WTC11 (cell line): Measurements from ENCODE around the gene PSEN2.

ENCODE experiments used
- CBFB ChIP-seq: sonication (generic); formaldehyde crosslinking; IDR thresholded peaks from 2 replicates; pipeline ENCODE4 v1.8.1; 2022; ENCODE audit warnings: mild to moderate bottlenecking, low read depth, missing genetic modification reagents
- CREB1 ChIP-seq: sonication (generic); formaldehyde crosslinking; IDR thresholded peaks from 2 replicates; pipeline ENCODE4 v1.8.0; 2023; ENCODE audit warnings: mild to moderate bottlenecking, missing genetic modification reagents
- ESRRA ChIP-seq: sonication (generic); formaldehyde crosslinking; IDR thresholded peaks from 2 replicates; pipeline ENCODE4 v1.8.1; 2022; ENCODE audit warnings: mild to moderate bottlenecking, missing genetic modification reagents, borderline replicate concordance
- IRF2 ChIP-seq: sonication (generic); formaldehyde crosslinking; IDR thresholded peaks from 2 replicates; pipeline ENCODE4 v1.8.0; 2022; ENCODE audit warnings: low read depth, missing genetic modification reagents, borderline replicate concordance
- NFE2L1 ChIP-seq: sonication (generic); formaldehyde crosslinking; IDR thresholded peaks from 2 replicates; pipeline ENCODE4 v1.8.1; 2023; ENCODE audit warnings: missing genetic modification reagents
- SP1 ChIP-seq: sonication (generic); formaldehyde crosslinking; conservative IDR thresholded peaks from 2 replicates; pipeline ENCODE4 v1.8.1; 2022; ENCODE audit warnings: missing genetic modification reagents
- ZNF317 ChIP-seq: sonication (generic); formaldehyde crosslinking; IDR thresholded peaks from 2 replicates; pipeline ENCODE4 v1.8.1; 2023; ENCODE audit warnings: low read depth, mild to moderate bottlenecking, moderate library complexity, missing genetic modification reagents, borderline replicate concordance
- ZNF396 ChIP-seq: fragments of 250-450 bp; sonication (Bioruptor Pico); IDR thresholded peaks from 2 replicates; pipeline ENCODE4 v1.8.0; 2021; ENCODE audit warnings: mild to moderate bottlenecking, moderate library complexity, borderline replicate concordance
- TF ChIP-seq, protein P1 (sequence below): sonication (generic); formaldehyde crosslinking; IDR thresholded peaks from 2 replicates; pipeline ENCODE4 v1.8.1; 2022; ENCODE audit warnings: low read depth, mild to moderate bottlenecking, moderate library complexity, missing genetic modification reagents, borderline replicate concordance
- TF ChIP-seq, protein P2 (sequence below): sonication (generic); formaldehyde crosslinking; IDR thresholded peaks from 2 replicates; pipeline ENCODE4 v1.8.1; 2022; ENCODE audit warnings: mild to moderate bottlenecking, moderate library complexity, missing genetic modification reagents
- TF ChIP-seq, protein P3 (sequence below): fragments of 200-600 bp; IDR thresholded peaks from 2 replicates; pipeline ENCODE4 v1.8.0; 2022; ENCODE audit warnings: antibody characterized with exemption
- TF ChIP-seq, protein P4 (sequence below): sonication (generic); formaldehyde crosslinking; IDR thresholded peaks from 2 replicates; pipeline ENCODE4 v1.8.1; 2023; ENCODE audit warnings: mild to moderate bottlenecking, missing genetic modification reagents
- TF ChIP-seq, protein P5 (sequence below): fragments of 250-450 bp; sonication (Bioruptor Pico); IDR thresholded peaks from 2 replicates; pipeline ENCODE4 v1.9.0; 2021; ENCODE audit warnings: mild to moderate bottlenecking

DNA sequence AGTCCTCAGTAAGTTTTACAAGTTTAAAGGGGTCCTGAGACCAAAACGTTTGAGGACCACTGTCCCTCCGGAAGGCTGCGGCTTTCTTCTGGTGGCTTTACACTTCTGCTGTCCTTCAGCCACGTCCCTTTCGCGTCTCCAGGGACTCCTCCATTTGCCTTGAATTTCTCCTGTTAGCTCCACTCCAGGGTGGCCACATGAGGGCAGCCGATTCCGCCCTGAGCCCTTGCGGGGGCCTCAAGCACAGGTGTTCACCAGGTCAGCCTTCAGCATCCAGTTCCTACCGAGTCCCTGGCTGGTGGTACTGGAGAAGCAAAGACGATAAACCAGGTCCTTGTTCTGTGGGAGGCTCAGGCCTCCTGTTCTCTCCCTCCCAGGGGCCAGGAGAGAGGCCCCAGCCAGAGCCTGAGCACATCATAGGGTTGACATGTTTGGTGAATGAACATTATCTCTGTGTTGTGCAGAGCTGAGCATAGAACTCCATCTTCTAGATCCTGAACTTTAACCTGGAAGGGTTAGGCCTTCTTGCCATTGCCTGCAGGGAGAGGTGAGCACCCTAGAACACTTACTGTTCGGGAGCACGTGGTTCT, 42.3 kb downstream of the PSEN2 start:
- TF ChIP-seq, protein P1, sequence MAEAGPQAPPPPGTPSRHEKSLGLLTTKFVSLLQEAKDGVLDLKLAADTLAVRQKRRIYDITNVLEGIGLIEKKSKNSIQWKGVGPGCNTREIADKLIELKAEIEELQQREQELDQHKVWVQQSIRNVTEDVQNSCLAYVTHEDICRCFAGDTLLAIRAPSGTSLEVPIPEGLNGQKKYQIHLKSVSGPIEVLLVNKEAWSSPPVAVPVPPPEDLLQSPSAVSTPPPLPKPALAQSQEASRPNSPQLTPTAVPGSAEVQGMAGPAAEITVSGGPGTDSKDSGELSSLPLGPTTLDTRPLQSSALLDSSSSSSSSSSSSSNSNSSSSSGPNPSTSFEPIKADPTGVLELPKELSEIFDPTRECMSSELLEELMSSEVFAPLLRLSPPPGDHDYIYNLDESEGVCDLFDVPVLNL: no peak
- TF ChIP-seq CBFB (CRISPR knock-in tag) (no peak), IRF2 (CRISPR knock-in tag) (no peak), ZNF317 (CRISPR knock-in tag) (no peak), ESRRA (CRISPR knock-in tag) (no peak), ZNF396 (no peak), SP1 (CRISPR knock-in tag) (no peak), NFE2L1 (no peak), CREB1 (no peak)
- TF ChIP-seq, protein P2, sequence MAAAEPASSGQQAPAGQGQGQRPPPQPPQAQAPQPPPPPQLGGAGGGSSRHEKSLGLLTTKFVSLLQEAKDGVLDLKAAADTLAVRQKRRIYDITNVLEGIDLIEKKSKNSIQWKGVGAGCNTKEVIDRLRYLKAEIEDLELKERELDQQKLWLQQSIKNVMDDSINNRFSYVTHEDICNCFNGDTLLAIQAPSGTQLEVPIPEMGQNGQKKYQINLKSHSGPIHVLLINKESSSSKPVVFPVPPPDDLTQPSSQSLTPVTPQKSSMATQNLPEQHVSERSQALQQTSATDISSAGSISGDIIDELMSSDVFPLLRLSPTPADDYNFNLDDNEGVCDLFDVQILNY (CRISPR knock-in tag): no peak
- TF ChIP-seq, protein P3, sequence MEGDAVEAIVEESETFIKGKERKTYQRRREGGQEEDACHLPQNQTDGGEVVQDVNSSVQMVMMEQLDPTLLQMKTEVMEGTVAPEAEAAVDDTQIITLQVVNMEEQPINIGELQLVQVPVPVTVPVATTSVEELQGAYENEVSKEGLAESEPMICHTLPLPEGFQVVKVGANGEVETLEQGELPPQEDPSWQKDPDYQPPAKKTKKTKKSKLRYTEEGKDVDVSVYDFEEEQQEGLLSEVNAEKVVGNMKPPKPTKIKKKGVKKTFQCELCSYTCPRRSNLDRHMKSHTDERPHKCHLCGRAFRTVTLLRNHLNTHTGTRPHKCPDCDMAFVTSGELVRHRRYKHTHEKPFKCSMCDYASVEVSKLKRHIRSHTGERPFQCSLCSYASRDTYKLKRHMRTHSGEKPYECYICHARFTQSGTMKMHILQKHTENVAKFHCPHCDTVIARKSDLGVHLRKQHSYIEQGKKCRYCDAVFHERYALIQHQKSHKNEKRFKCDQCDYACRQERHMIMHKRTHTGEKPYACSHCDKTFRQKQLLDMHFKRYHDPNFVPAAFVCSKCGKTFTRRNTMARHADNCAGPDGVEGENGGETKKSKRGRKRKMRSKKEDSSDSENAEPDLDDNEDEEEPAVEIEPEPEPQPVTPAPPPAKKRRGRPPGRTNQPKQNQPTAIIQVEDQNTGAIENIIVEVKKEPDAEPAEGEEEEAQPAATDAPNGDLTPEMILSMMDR: no peak; the same call in 1 of the 2 replicates
- TF ChIP-seq, protein P4, sequence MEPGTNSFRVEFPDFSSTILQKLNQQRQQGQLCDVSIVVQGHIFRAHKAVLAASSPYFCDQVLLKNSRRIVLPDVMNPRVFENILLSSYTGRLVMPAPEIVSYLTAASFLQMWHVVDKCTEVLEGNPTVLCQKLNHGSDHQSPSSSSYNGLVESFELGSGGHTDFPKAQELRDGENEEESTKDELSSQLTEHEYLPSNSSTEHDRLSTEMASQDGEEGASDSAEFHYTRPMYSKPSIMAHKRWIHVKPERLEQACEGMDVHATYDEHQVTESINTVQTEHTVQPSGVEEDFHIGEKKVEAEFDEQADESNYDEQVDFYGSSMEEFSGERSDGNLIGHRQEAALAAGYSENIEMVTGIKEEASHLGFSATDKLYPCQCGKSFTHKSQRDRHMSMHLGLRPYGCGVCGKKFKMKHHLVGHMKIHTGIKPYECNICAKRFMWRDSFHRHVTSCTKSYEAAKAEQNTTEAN (CRISPR knock-in tag): no peak
- TF ChIP-seq, protein P5, sequence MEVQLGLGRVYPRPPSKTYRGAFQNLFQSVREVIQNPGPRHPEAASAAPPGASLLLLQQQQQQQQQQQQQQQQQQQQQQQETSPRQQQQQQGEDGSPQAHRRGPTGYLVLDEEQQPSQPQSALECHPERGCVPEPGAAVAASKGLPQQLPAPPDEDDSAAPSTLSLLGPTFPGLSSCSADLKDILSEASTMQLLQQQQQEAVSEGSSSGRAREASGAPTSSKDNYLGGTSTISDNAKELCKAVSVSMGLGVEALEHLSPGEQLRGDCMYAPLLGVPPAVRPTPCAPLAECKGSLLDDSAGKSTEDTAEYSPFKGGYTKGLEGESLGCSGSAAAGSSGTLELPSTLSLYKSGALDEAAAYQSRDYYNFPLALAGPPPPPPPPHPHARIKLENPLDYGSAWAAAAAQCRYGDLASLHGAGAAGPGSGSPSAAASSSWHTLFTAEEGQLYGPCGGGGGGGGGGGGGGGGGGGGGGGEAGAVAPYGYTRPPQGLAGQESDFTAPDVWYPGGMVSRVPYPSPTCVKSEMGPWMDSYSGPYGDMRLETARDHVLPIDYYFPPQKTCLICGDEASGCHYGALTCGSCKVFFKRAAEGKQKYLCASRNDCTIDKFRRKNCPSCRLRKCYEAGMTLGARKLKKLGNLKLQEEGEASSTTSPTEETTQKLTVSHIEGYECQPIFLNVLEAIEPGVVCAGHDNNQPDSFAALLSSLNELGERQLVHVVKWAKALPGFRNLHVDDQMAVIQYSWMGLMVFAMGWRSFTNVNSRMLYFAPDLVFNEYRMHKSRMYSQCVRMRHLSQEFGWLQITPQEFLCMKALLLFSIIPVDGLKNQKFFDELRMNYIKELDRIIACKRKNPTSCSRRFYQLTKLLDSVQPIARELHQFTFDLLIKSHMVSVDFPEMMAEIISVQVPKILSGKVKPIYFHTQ (CRISPR knock-in tag): no peak
